ENCODE measurements around the gene XIRP1.
"Not testable (repeated sequence)": the region's sequence is repeated elsewhere in the genome, so short reads cannot be mapped to it uniquely, and the experiment has no call there.

Gene XIRP1

DNA sequence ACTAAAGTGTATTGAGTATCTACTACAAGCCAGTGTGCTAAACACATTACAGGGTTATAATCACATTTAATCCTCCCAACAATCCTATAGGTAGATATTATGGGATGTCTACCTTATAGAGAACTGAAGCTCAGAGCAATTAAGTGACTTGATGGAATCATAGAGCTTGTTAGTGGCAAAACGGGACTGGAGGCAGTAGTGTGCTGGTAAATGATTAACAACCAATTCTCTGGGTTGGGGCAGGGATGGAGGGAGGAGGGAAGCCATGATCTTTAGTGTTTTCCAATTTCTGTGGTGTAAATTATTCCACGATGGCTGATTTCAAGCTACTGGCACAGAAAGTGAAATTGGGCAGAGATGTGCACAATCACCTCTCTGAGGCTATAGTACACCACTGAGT lies 20.5 kb downstream of the XIRP1 start:
- no peak overlapping the region for H3K4me3 Mint-ChIP-seq
- H3K9me3 Mint-ChIP-seq, result peaks cover 6% of the 10 kb centered on the region
- H3K36me3 Mint-ChIP-seq (ENCODE audit: low read depth), result no peaks in the 10 kb centered on the region
- TF ChIP-seq, protein P1, sequence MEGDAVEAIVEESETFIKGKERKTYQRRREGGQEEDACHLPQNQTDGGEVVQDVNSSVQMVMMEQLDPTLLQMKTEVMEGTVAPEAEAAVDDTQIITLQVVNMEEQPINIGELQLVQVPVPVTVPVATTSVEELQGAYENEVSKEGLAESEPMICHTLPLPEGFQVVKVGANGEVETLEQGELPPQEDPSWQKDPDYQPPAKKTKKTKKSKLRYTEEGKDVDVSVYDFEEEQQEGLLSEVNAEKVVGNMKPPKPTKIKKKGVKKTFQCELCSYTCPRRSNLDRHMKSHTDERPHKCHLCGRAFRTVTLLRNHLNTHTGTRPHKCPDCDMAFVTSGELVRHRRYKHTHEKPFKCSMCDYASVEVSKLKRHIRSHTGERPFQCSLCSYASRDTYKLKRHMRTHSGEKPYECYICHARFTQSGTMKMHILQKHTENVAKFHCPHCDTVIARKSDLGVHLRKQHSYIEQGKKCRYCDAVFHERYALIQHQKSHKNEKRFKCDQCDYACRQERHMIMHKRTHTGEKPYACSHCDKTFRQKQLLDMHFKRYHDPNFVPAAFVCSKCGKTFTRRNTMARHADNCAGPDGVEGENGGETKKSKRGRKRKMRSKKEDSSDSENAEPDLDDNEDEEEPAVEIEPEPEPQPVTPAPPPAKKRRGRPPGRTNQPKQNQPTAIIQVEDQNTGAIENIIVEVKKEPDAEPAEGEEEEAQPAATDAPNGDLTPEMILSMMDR (IDR thresholded peaks at IDR 0.05; ENCODE audit: unreplicated experiment in 3 of 3), result no peak
- H3K27me3 Mint-ChIP-seq (ENCODE audit: low read depth), result peaks cover 3% of the 10 kb centered on the region
- peak overlapping the region in 1 of 3 experiments; percentile 20 for H3K27ac Mint-ChIP-seq
- H3K4me1 Mint-ChIP-seq, result peaks cover 18% of the 10 kb centered on the region

DNA sequence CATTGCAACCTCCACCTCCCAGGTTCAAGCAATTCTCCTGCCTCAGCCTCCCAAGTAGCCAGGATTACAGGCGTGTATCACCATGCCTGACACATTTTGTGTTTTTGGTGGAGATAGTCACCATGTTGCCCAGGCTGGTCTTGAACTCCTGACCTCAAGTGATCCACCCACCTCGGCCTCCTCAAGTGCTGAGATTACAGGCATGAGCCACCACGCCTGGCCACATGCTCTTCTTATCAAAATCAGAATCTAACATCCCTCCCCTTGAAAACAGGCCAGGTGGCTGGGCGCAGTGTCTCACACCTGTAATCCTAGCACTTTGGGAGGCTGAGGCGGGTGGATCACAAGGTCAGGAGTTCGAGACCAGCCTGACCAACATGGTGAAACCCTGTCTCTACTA lies 21.5 kb downstream of the XIRP1 start:
- H3K36me3 Mint-ChIP-seq (ENCODE audit: low read depth); H3K27me3 Mint-ChIP-seq (ENCODE audit: low read depth): not testable (repeated sequence)

DNA sequence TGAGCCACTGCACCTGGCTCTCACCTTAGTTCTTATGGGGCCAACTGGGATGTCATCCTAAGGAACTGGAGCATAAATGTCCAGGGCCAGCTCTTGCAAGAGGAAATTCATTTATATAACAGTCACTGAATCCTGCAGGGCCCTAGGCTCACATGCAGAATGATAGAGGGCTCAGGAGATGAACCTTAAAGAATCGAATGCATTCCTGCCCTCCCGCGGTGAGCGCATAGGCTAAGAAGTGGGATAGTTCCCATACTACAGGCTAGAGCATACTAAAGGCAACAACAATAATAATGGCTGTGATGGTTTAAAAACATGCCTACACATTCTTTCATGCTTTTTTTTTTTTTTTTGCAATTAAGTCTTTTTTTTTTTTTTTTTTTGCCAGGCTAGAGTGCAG lies 21.9 kb downstream of the XIRP1 start:
- peaks cover 6% of the 10 kb centered on the region for H3K9me3 Mint-ChIP-seq
- TF ChIP-seq, protein P1 (IDR thresholded peaks at IDR 0.05; ENCODE audit: unreplicated experiment in 3 of 3), result no peak
- H3K27me3 Mint-ChIP-seq (ENCODE audit: low read depth), result peaks cover 3% of the 10 kb centered on the region
- H3K36me3 Mint-ChIP-seq (ENCODE audit: low read depth), result no peaks in the 10 kb centered on the region
- peaks cover 10% of the 10 kb centered on the region for H3K4me1 Mint-ChIP-seq
- no peak overlapping the region for H3K27ac Mint-ChIP-seq
- H3K4me3 Mint-ChIP-seq, result no peak overlapping the region

More for the DNA sequence above, 21.5 kb downstream of the XIRP1 start:
- H3K4me3 Mint-ChIP-seq, H3K27ac Mint-ChIP-seq, H3K9me3 Mint-ChIP-seq: not testable (repeated sequence)
- peaks cover 10% of the 10 kb centered on the region for H3K4me1 Mint-ChIP-seq

DNA sequence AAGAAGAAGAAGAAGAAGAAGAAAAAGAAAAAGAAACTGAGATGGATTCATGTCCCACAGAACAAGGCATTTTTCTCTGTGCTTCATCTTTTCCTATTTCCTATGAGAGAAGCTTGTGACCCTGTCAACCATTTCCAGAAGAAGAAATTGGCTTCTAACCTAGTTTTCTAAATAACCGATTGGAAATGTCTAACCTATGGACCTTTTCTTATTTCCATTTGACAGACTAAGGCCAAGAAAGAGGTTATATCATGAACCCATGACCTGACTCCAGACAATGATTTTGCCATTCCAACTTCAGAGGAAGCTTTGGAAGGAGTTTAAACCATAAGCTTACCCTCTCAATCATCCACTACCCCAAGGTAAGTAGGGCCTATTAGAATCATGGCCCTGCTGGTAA lies 22.7 kb downstream of the XIRP1 start:
- TF ChIP-seq, protein P1 (IDR thresholded peaks at IDR 0.05; ENCODE audit: unreplicated experiment in 3 of 3), result no peak
- H3K27ac Mint-ChIP-seq, result no peak overlapping the region
- H3K27me3 Mint-ChIP-seq (ENCODE audit: low read depth), result peaks cover 3% of the 10 kb centered on the region
- H3K36me3 Mint-ChIP-seq (ENCODE audit: low read depth), result no peaks in the 10 kb centered on the region
- H3K9me3 Mint-ChIP-seq, result peaks cover 3% of the 10 kb centered on the region
- no peak overlapping the region for H3K4me3 Mint-ChIP-seq
- H3K4me1 Mint-ChIP-seq, result peaks cover 13% of the 10 kb centered on the region

DNA sequence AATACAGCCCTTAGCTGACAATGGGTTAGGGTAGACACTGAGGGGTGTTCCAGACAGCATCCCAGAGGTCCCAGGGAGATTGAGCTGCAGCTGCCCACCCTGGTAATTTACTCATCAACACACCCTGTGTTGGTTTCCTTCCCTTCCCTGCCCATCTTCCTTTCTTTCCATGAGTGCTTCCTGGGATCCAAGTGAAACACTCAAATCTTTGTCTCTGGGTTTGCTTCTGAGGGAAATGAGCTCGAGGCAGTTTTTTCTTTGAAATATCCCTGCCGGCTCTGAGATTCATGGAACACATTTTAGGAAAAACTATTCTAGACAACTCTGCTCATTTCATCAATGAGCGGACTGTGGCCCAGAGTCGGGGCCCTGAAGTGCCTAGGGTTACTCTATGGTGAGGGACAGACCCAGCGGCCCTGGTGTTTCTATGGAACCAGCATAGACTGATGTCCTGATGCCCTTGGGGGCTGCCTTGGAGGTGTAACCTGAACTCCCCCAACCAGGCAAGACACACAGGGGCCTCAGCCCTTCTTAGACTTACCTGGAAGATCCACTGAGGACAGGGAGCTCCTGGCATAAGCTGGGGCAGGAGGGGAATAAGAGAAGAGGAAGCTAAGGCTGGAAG lies 24.1 kb downstream of the XIRP1 start:
- Mint-ChIP-seq H3K4me3 (no peak overlapping the region), H3K27me3 (ENCODE audit: low read depth) (peaks cover 3% of the 10 kb centered on the region), H3K36me3 (ENCODE audit: low read depth) (no peaks in the 10 kb centered on the region), H3K27ac (no peak overlapping the region), H3K9me3 (peaks cover 2% of the 10 kb centered on the region), H3K4me1 (peaks cover 11% of the 10 kb centered on the region)
- TF ChIP-seq, protein P1 (IDR thresholded peaks at IDR 0.05; ENCODE audit: unreplicated experiment in 3 of 3), result no peak

DNA sequence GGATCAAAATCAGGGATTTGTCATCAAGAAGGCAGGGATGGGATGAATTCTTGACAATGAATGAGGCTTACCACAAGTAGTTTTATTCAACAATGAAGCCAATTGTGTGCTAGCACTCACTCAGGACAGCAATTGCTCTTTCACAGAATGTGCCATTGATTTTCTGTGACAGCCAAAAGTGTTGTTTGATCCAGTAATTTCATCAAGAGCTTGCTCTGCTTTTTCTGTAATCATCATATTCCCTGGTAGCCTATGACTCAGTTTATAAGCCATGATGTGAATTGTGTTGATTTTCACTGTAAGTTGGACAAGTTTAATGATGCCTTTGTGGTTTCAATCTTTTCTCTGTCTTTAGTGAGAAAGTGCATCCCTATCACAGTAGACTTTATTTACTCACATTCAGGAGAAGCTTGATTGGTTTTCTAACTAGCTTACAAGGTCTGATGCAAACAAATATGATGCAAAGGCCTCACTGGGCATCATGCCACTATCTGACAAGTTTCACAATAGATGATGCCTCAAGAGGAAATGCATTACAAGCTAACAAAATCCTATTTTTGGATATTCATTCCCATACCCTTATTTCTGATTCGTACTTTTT lies 25.4 kb downstream of the XIRP1 start:
- Mint-ChIP-seq H3K9me3 (no peaks in the 10 kb centered on the region), H3K27ac (no peak overlapping the region), H3K4me1 (peaks cover 11% of the 10 kb centered on the region), H3K36me3 (ENCODE audit: low read depth) (no peaks in the 10 kb centered on the region), H3K27me3 (ENCODE audit: low read depth) (peaks cover 3% of the 10 kb centered on the region), H3K4me3 (no peak overlapping the region)
- TF ChIP-seq, protein P1 (IDR thresholded peaks at IDR 0.05; ENCODE audit: unreplicated experiment in 3 of 3), result no peak
